ENCODE results near the gene WWOX. TPM values are rescaled to one million over a fixed set of nuclear protein-coding genes. Genes with fewer than 3 reads are reported as not detected.

WWOX gene
- total RNA-seq, 2 donors from 2014 or later, result 33.8 to 82.5 TPM

GRCh38 chr16:79098907-79099306, 999.5 kb downstream of the WWOX start:
- Histone ChIP-seq H3K27me3 (replicated peaks; ENCODE audit: insufficient read depth) (no peaks in the 10 kb centered on the region), H3K4me1 (ENCODE audit: control insufficient read depth in 1 of 2, low read depth in 2 of 2) (peaks cover 9 to 18% of the 10 kb centered on the region in 2 donors), H3K4me3 (no peak overlapping the region), H3K27ac (no peak overlapping the region), H3K36me3 (no peaks in the 10 kb centered on the region), H3K9me3 (no peaks in the 10 kb centered on the region)
- no peak for ATAC-seq (ENCODE audit: insufficient number of reproducible peaks, low FRiP score, low read depth)
- TF ChIP-seq, protein P1, sequence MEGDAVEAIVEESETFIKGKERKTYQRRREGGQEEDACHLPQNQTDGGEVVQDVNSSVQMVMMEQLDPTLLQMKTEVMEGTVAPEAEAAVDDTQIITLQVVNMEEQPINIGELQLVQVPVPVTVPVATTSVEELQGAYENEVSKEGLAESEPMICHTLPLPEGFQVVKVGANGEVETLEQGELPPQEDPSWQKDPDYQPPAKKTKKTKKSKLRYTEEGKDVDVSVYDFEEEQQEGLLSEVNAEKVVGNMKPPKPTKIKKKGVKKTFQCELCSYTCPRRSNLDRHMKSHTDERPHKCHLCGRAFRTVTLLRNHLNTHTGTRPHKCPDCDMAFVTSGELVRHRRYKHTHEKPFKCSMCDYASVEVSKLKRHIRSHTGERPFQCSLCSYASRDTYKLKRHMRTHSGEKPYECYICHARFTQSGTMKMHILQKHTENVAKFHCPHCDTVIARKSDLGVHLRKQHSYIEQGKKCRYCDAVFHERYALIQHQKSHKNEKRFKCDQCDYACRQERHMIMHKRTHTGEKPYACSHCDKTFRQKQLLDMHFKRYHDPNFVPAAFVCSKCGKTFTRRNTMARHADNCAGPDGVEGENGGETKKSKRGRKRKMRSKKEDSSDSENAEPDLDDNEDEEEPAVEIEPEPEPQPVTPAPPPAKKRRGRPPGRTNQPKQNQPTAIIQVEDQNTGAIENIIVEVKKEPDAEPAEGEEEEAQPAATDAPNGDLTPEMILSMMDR (IDR thresholded peaks at IDR 0.05), result no peak
- DNase-seq (ENCODE audit: low spot score), result no peak

DNA sequence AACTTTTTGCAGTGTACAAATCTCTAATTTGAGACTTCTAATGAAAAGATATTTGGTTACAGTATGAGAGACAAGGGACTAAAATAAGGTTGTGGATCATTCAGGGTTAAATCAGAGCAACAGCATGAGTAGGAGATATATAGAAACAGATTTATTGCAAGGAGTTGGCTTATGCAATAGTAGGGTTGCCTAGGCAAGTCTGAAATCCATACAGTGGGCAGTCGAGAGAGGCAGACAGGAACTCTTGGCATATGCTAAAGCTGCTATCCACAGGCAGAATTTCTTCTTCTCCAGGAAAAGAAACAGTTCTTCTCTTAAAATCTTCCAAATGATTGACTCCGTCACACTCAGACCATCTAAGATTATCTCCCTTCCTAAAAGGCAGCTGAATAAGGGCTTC, 1000.3 kb downstream of the WWOX start:
- Histone ChIP-seq H3K27me3 (replicated peaks; ENCODE audit: insufficient read depth) (no peaks in the 10 kb centered on the region), H3K9me3 (no peaks in the 10 kb centered on the region), H3K36me3 (no peaks in the 10 kb centered on the region), H3K27ac (no peak overlapping the region), H3K4me3 (no peak overlapping the region), H3K4me1 (ENCODE audit: control insufficient read depth in 1 of 2, low read depth in 2 of 2) (peaks cover 9 to 18% of the 10 kb centered on the region in 2 donors)
- DNase-seq (ENCODE audit: low spot score) (no peak), ATAC-seq (ENCODE audit: insufficient number of reproducible peaks, low FRiP score, low read depth) (no peak)
- TF ChIP-seq, protein P1 (IDR thresholded peaks at IDR 0.05), result no peak

DNA sequence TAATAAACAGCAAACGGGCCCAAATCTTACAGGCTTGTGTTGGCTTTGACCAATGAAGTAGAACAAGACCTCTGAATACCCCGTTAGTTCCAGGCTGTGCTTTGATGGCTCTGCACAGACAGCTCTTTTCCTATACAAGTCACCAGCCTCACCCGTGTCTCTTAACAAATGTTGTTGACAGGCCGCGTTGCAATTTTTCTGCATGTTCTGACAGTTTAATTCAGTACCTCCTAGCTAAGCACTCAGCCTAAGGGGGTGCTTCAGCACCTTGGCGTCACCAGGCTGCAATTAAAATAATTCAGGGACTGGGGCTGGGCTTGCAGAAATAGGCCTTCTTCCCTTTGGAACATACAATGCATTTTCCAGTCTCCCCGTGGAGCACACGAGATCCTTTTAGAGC, 1001.0 kb downstream of the WWOX start:
- Histone ChIP-seq H3K27ac (no peak overlapping the region), H3K4me1 (ENCODE audit: control insufficient read depth in 1 of 2, low read depth in 2 of 2) (peaks cover 9 to 18% of the 10 kb centered on the region in 2 donors), H3K27me3 (replicated peaks; ENCODE audit: insufficient read depth) (no peaks in the 10 kb centered on the region), H3K4me3 (no peak overlapping the region), H3K36me3 (no peaks in the 10 kb centered on the region), H3K9me3 (no peaks in the 10 kb centered on the region)
- no peak for DNase-seq (ENCODE audit: low spot score)
- no peak for ATAC-seq (ENCODE audit: insufficient number of reproducible peaks, low FRiP score, low read depth)
- TF ChIP-seq, protein P1 (IDR thresholded peaks at IDR 0.05), result no peak

DNA sequence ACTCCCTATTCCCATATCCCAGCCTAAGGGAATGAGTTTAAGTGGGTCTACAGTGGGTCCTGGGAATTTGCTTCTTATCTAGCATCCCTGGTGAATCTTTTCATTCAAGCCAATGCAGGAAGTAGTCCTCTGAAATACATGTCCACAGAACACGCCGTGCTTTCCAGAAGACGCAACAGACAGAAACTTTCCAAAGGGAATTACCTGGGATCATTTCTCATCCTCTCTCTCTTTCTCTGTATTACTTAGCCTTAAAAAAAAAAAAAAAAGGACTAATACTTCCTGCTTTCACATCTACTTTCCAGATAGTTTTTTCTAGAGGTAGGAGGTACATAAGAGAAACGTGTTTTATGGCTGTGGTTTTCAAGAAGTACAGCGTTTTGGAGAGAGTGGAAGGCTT, 1002.0 kb downstream of the WWOX start:
- TF ChIP-seq, protein P1 (IDR thresholded peaks at IDR 0.05), result no peak
- Histone ChIP-seq H3K9me3 (no peaks in the 10 kb centered on the region), H3K36me3 (no peaks in the 10 kb centered on the region), H3K4me3 (no peak overlapping the region), H3K4me1 (ENCODE audit: control insufficient read depth in 1 of 2, low read depth in 2 of 2) (peaks cover 8 to 13% of the 10 kb centered on the region in 2 donors), H3K27ac (no peak overlapping the region), H3K27me3 (replicated peaks; ENCODE audit: insufficient read depth) (no peaks in the 10 kb centered on the region)
- ATAC-seq (ENCODE audit: insufficient number of reproducible peaks, low FRiP score, low read depth) (no peak), DNase-seq (ENCODE audit: low spot score) (no peak)

GRCh38 chr16:79104567-79104966, 1005.1 kb downstream of the WWOX start:
- ATAC-seq (ENCODE audit: insufficient number of reproducible peaks, low FRiP score, low read depth), result no peak
- Histone ChIP-seq H3K9me3 (no peaks in the 10 kb centered on the region), H3K4me1 (ENCODE audit: control insufficient read depth in 1 of 2, low read depth in 2 of 2) (no peaks in the 10 kb centered on the region)

More at GRCh38 chr16:79104567-79104966, 1005.1 kb downstream of the WWOX start:
- DNase-seq (ENCODE audit: low spot score), result no peak
- no peaks in the 10 kb centered on the region for H3K27me3 ChIP-seq (replicated peaks; ENCODE audit: insufficient read depth)
- TF ChIP-seq, protein P1 (IDR thresholded peaks at IDR 0.05), result no peak
- no peak overlapping the region for H3K27ac ChIP-seq
- no peaks in the 10 kb centered on the region for H3K36me3 ChIP-seq
- no peak overlapping the region for H3K4me3 ChIP-seq
